Measurements from ENCODE around the gene GLOD5. TPM values are rescaled to one million over a fixed set of nuclear protein-coding genes. Genes with fewer than 3 reads are reported as not detected.

GLOD5 gene
- total RNA-seq, 1 experiment from 2014 or later = not detected

DNA sequence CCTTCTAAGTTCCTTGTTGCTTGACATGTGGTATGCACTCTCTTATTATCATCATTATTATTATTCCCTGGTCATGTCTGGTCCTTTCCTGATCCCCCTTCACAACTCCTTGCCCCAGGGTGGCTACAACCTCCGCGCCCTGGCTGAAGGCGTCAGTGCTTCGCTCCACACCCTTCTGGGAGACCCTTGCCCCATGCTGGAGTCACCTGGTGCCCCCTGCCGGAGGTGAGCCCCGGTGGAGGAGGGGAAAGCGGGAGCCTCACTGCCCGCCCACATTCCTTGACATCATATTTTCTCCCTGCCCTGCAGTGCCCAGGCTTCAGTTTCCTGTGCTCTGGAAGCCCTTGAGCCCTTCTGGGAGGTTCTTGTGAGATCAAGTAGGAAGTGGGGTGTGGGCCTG lies 53.7 kb downstream of the GLOD5 start:
- H2AFZ ChIP-seq (ENCODE audit: low read length) = no peak overlapping the region
- H3K56ac ChIP-seq (ENCODE audit: insufficient read length, low read depth, low read length) = no peak overlapping the region
- H2BK15ac ChIP-seq (ENCODE audit: low read depth, low read length) = no peak overlapping the region
- WGBS (ENCODE audit: extremely low coverage, insufficient read length, low lambda C conversion rate) = no CpG with 5 or more reads among the region's 8 CpGs
- H3K4ac ChIP-seq (ENCODE audit: low read depth, low read length) = no peak overlapping the region
- no peak overlapping the region for H2AK5ac ChIP-seq (ENCODE audit: insufficient read length, low read length)
- no peak overlapping the region for H2BK120ac ChIP-seq (ENCODE audit: low read depth, low read length, poor library complexity, severe bottlenecking)
- H3K18ac ChIP-seq (ENCODE audit: insufficient read length, low read depth, low read length) = no peak overlapping the region
- no peak overlapping the region for H3K23ac ChIP-seq (ENCODE audit: insufficient read length, low read depth, low read length)
- H3K23me2 ChIP-seq (ENCODE audit: insufficient read length, low read depth, low read length, poor library complexity, severe bottlenecking) = no peaks in the 10 kb centered on the region
- no peak for TF ChIP-seq CTCF (conservative IDR thresholded peaks at IDR 0.05)
- H3K9ac ChIP-seq (ENCODE audit: extremely low read depth, insufficient read length, low read length) = no peak overlapping the region
- no peak overlapping the region; a peak in 1 of 7 replicates for H3K27ac Mint-ChIP-seq
- H4K20me1 ChIP-seq (ENCODE audit: control insufficient read depth, insufficient read depth, insufficient read length) = no peaks in the 10 kb centered on the region
- no peak for DNase-seq
- H3K4me2 ChIP-seq (ENCODE audit: insufficient read depth, insufficient read length, low read length) = no peak overlapping the region
- H3K9me3 ChIP-seq (ENCODE audit: control insufficient read depth, low read depth, low read length) = peaks cover 20% of the 10 kb centered on the region
- H4K5ac ChIP-seq (ENCODE audit: insufficient read length, low read depth, low read length) = no peak overlapping the region
- H3K27me3 Mint-ChIP-seq (ENCODE audit: low read depth) = peaks cover 2% of the 10 kb centered on the region
- no peak overlapping the region for H4K91ac ChIP-seq (ENCODE audit: insufficient read length, low read depth, low read length)
- no peaks in the 10 kb centered on the region for H3K79me2 ChIP-seq (ENCODE audit: insufficient read depth, low read length)
- no peak overlapping the region for H3K27ac ChIP-seq (ENCODE audit: insufficient read length, low read depth, low read length)
- no peak overlapping the region for H3K4me3 Mint-ChIP-seq
- H2BK20ac ChIP-seq (ENCODE audit: low read depth, low read length, poor library complexity, severe bottlenecking) = no peak overlapping the region
- peaks cover 64 to 83% of the 10 kb centered on the region in 2 experiments for H3K9me3 Mint-ChIP-seq
- no peak overlapping the region for H2BK5ac ChIP-seq (ENCODE audit: insufficient read length, low read length)
- H4K8ac ChIP-seq (replicated peaks; ENCODE audit: insufficient read length, low read depth, low read length) = no peak overlapping the region
- no peak overlapping the region for H3K14ac ChIP-seq (ENCODE audit: insufficient read depth, low read length)
- H3K79me1 ChIP-seq (ENCODE audit: insufficient read depth, low read depth, low read length, poor library complexity, severe bottlenecking) = no peaks in the 10 kb centered on the region
- H3K4me1 Mint-ChIP-seq = no peaks in the 10 kb centered on the region
- no peak overlapping the region for H3T11ph ChIP-seq (ENCODE audit: low read length)
- peaks cover 11 to 59% (median 53%) of the 10 kb centered on the region in 3 experiments for H3K36me3 Mint-ChIP-seq (ENCODE audit: insufficient read depth in 1 of 3, low read depth in 3 of 3)
- no peaks in the 10 kb centered on the region for H3K4me1 ChIP-seq (ENCODE audit: insufficient read depth, low read length)
- no peak overlapping the region for H2BK12ac ChIP-seq (ENCODE audit: insufficient read length, low read depth, low read length)
- H3K27me3 ChIP-seq (ENCODE audit: insufficient read depth, low read length) = no peaks in the 10 kb centered on the region

All from H9 (cell line).